B cell (primary cell): Measurements from ENCODE around the gene AK8. TPM values are rescaled to one million over a fixed set of nuclear protein-coding genes. Genes with fewer than 3 reads are reported as not detected.

Experiments
- ATAC-seq: fragments of 200-7000 bp; cut with Tn5 transposase; one replicate; pipeline ENCODE4 v1.10.0; 2021; ENCODE audit warnings: low read depth, mild to moderate bottlenecking, moderate number of reproducible peaks, moderate library complexity
- CTCF ChIA-PET: fragments of 350-600 bp; sonication (Branson Sonifier 250); formaldehyde crosslinking; loops from one replicate; lab custom pipeline; 2021; ENCODE audit warnings: antibody characterized with exemption, inconsistent platforms; lab: Charles Lee
- POLR2A ChIA-PET: fragments of 350-600 bp; sonication (Branson Sonifier 250); formaldehyde crosslinking; loops from one replicate; lab custom pipeline; 2021; ENCODE audit warnings: antibody characterized with exemption; lab: Charles Lee
- DNase-seq: peaks from one replicate; pipeline ENCODE4 v3.0.0; 2013
- H2AFZ ChIP-seq: 2 replicates; pipeline ENCODE4 v1.6.1; 2012; ENCODE audit warnings: mild to moderate bottlenecking, low read depth, low read length; ENCODE audit not compliant: insufficient read depth, poor library complexity, severe bottlenecking
- H3K27ac ChIP-seq, 2 donors: 1 replicate in 1 of 2; 2 replicates in 1 of 2; pipeline ENCODE4 v1.5.1; 2012 to 2013; ENCODE audit warnings: low read length in 2 of 2, mild to moderate bottlenecking in 2 of 2, moderate library complexity in 1 of 2
- H3K27me3 ChIP-seq, 4 experiments: fragments of 200-600 bp in 1 of 4; sonication (generic) in 1 of 4; replicated peaks in 1 of 4; 1 replicate in 2 of 4; 2 replicates in 2 of 4; pipeline versions ENCODE4 v1.6.1 to v1.7.0; 2013 to 2016; ENCODE audit warnings: low read length in 3 of 4, mild to moderate bottlenecking in 2 of 4, mixed read lengths in 1 of 4, moderate library complexity in 1 of 4; ENCODE audit not compliant: insufficient read depth in 4 of 4, control insufficient read depth in 3 of 4; ENCODE audit errors: control extremely low read depth in 1 of 4
- H3K36me3 ChIP-seq, 2 experiments: replicated peaks in 1 of 2; 1 replicate in 1 of 2; 2 replicates in 1 of 2; pipeline versions ENCODE4 v1.6.1 to v1.7.1; 2013; ENCODE audit warnings: low read length in 1 of 2; ENCODE audit not compliant: insufficient read depth in 2 of 2, control insufficient read depth in 1 of 2; ENCODE audit errors: control extremely low read depth in 1 of 2, extremely low read depth in 1 of 2
- H3K4me1 ChIP-seq, 2 donors: fragments of 200-600 bp in 1 of 2; sonication (generic) in 1 of 2; 1 replicate in 1 of 2; 2 replicates in 1 of 2; pipeline versions ENCODE4 v1.5.1 to v1.6.1; 2013 to 2017; ENCODE audit warnings: low read length in 2 of 2; ENCODE audit not compliant: control insufficient read depth in 2 of 2, insufficient read depth in 2 of 2
- H3K4me2 ChIP-seq: replicated peaks from 2 replicates; pipeline ENCODE3; 2012; ENCODE audit warnings: mild to moderate bottlenecking, low read depth, low read length; ENCODE audit not compliant: poor library complexity, severe bottlenecking
- H3K4me3 ChIP-seq, 5 experiments: fragments of 200-600 bp in 1 of 5; sonication (generic) in 1 of 5; 1 replicate in 3 of 5; 2 replicates in 2 of 5; pipeline versions ENCODE4 v1.5.1 to v1.7.0; 2011 to 2016; ENCODE audit warnings: low read length in 4 of 5, mild to moderate bottlenecking in 4 of 5, low read depth in 2 of 5, control low read depth in 1 of 5, moderate library complexity in 1 of 5; ENCODE audit not compliant: insufficient read depth in 1 of 5; ENCODE audit errors: control extremely low read depth in 1 of 5, extremely low read depth in 1 of 5
- H3K79me2 ChIP-seq: fragments of 200-600 bp; sonication (generic); one replicate; pipeline ENCODE4 v1.6.0; 2016; ENCODE audit warnings: low read length; ENCODE audit not compliant: control insufficient read depth, insufficient read depth
- H3K9ac ChIP-seq: fragments of 200-600 bp; sonication (generic); 2 replicates; pipeline ENCODE4 v1.6.1; 2017; ENCODE audit warnings: mild to moderate bottlenecking, low read length, moderate library complexity
- H3K9me3 ChIP-seq, 3 donors: one replicate each; pipeline versions ENCODE4 v1.6.1 to v1.7.1; 2013; ENCODE audit warnings: low read length in 2 of 3; ENCODE audit not compliant: control insufficient read depth in 2 of 3, insufficient read depth in 1 of 3; ENCODE audit errors: control extremely low read depth in 1 of 3
- H4K20me1 ChIP-seq: 2 replicates; pipeline ENCODE4 v1.6.0; 2012; ENCODE audit warnings: mild to moderate bottlenecking, low read length; ENCODE audit not compliant: insufficient read depth, control insufficient read depth, poor library complexity, severe bottlenecking
- H3K27ac Mint-ChIP-seq: one replicate; pipeline ENCODE4 v1.8.0; 2021; ENCODE audit warnings: mixed read lengths
- H3K27me3 Mint-ChIP-seq: one replicate; pipeline ENCODE4 v1.8.0; 2021; ENCODE audit warnings: mixed read lengths
- H3K4me1 Mint-ChIP-seq: one replicate; pipeline ENCODE4 v1.8.0; 2021; ENCODE audit warnings: mixed read lengths
- H3K4me3 Mint-ChIP-seq: one replicate; pipeline ENCODE4 v1.8.0; 2021; ENCODE audit warnings: mixed read lengths
- H3K9me3 Mint-ChIP-seq: one replicate; pipeline ENCODE4 v1.8.0; 2022; ENCODE audit warnings: mixed read lengths; ENCODE audit not compliant: insufficient read depth
- CTCF ChIP-seq: fragments of 200-600 bp; IDR thresholded peaks from one replicate; pipeline ENCODE4 v1.8.0; 2022; ENCODE audit warnings: antibody characterized with exemption, mild to moderate bottlenecking
- EZH2 ChIP-seq: IDR thresholded peaks from 2 replicates; pipeline ENCODE4 v1.6.1; 2012; ENCODE audit warnings: borderline replicate concordance, low read depth, mild to moderate bottlenecking, moderate library complexity, low read length; ENCODE audit not compliant: insufficient read depth, poor library complexity, severe bottlenecking
- WGBS: methylation state at CpG from one replicate; pipeline ENCODE4 v1.1.5; 2013; ENCODE audit warnings: missing lambda C conversion rate; ENCODE audit not compliant: insufficient coverage; 5-methylcytosine and 5-hydroxymethylcytosine counted together
- intact Hi-C: fragments of 100-400 bp; cut with micrococcal nuclease; formaldehyde crosslinking; loops from one replicate; pipeline ENCODE4 v1.10.0; 2022
- polyA plus RNA-seq: library from polyadenylated mRNA; depleted of rRNA; stranded (reverse); fragments of >200 nt; gene quantifications from 2 replicates; pipeline ENCODE4 v1.2.3, GENCODE V29; 2012
- total RNA-seq, 2 donors: library from RNA; stranded (reverse); fragments of 120-200 nt in 1 of 2; gene quantifications; 1 replicate in 1 of 2; 2 replicates in 1 of 2; pipeline versions ENCODE4 v1.2.3 to v1.2.4, GENCODE V29; 2013 to 2022

The AK8 gene
- total and polyA plus RNA-seq, 2 donors (not counting 1 experiment from before 2014, with no cell fraction given), result 1.9 to 8.6 TPM

GRCh38 chr9:132854832-132855231, 23.3 kb downstream of the AK8 start:
- Mint-ChIP-seq H3K27ac (peak overlapping the region; percentile 4), H3K4me3 (peak overlapping the region; percentile 65), H3K9me3 (no peaks in the 10 kb centered on the region), H3K4me1 (peaks cover 21% of the 10 kb centered on the region), H3K27me3 (no peaks in the 10 kb centered on the region)
- H3K27me3 ChIP-seq, result no peaks in the 10 kb centered on the region
- H3K9ac ChIP-seq, result peak overlapping the region; percentile 39
- intact Hi-C loops, result no loop called here
- peak overlapping the region; percentile 15 for H2AFZ ChIP-seq
- ChIA-PET CTCF (interaction anchor here (2.0 kb wide), 1 partner anchor 46 kb away, joined by 4 read pairs; no protein-coding TSS in a partner anchor), POLR2A (no interaction called here)
- no peaks in the 10 kb centered on the region for H4K20me1 ChIP-seq
- DNase-seq (no peak), ATAC-seq (peak; percentile 31)
- no peaks in the 10 kb centered on the region for H3K9me3 ChIP-seq
- H3K4me1 ChIP-seq, result peaks cover 13 to 31% of the 10 kb centered on the region in 2 donors
- H3K36me3 ChIP-seq, result no peaks in the 10 kb centered on the region
- peak overlapping the region in 3 of 5 experiments; percentile 15 to 51 (median 47) for H3K4me3 ChIP-seq
- peak overlapping the region; percentile 61 for H3K4me2 ChIP-seq
- H3K27ac ChIP-seq, result no peak overlapping the region
- whole genome bisulfite sequencing, result 63% methylated on average over 10 of the region's 10 CpGs
- TF ChIP-seq EZH2 (no peak), CTCF (no peak)
- no peaks in the 10 kb centered on the region for H3K79me2 ChIP-seq

GRCh38 chr9:132853482-132853881, 24.6 kb downstream of the AK8 start:
- Histone ChIP-seq H3K9me3 (no peaks in the 10 kb centered on the region), H3K4me1 (peaks cover 13 to 43% of the 10 kb centered on the region in 2 donors), H3K27me3 (no peaks in the 10 kb centered on the region), H3K9ac (no peak overlapping the region), H3K27ac (no peak overlapping the region), H4K20me1 (no peaks in the 10 kb centered on the region), H2AFZ (no peak overlapping the region), H3K4me2 (no peak overlapping the region), H3K4me3 (peak overlapping the region in 1 of 5 experiments; percentile 12), H3K36me3 (no peaks in the 10 kb centered on the region), H3K79me2 (no peaks in the 10 kb centered on the region)
- H3K27ac Mint-ChIP-seq, result no peak overlapping the region
- ATAC-seq (no peak), DNase-seq (no peak)
- H3K9me3 Mint-ChIP-seq, result no peaks in the 10 kb centered on the region
- H3K4me3 Mint-ChIP-seq, result no peak overlapping the region
- H3K4me1 Mint-ChIP-seq, result peaks cover 31% of the 10 kb centered on the region
- POLR2A ChIA-PET, result no interaction called here
- CTCF ChIA-PET, result interaction anchor here (1.2 to 2.0 kb wide), 3 partner anchors 46 to 49 kb away, joined by 3 to 4 read pairs (median 4); no protein-coding TSS in a partner anchor
- WGBS, result 94% methylated on average over 2 of the region's 4 CpGs
- no peaks in the 10 kb centered on the region for H3K27me3 Mint-ChIP-seq
- intact Hi-C loops, result no loop called here
- TF ChIP-seq CTCF (no peak), EZH2 (no peak)
